Gastrocnemius medialis (tissue), 4 donors: ENCODE measurements around the gene TEX30.

ENCODE experiments used
- CTCF ChIP-seq, 5 experiments: fragments of 450-650 bp in 3 of 5; fragments of 200-600 bp in 2 of 5; sonication (generic) in 2 of 5; IDR thresholded peaks in 4 of 5; conservative IDR thresholded peaks in 1 of 5; 1 replicate in 4 of 5; 2 replicates in 1 of 5; pipeline ENCODE4 v1.5.1; 2016 to 2019; ENCODE audit warnings: antibody characterized with exemption in 5 of 5, mild to moderate bottlenecking in 3 of 5, moderate library complexity in 3 of 5
- POLR2A ChIP-seq, 2 donors: fragments of 450-650 bp; IDR thresholded peaks; one replicate each; pipeline ENCODE4 v1.6.1; 2017; ENCODE audit warnings: antibody characterized with exemption in 2 of 2, mild to moderate bottlenecking in 2 of 2, moderate library complexity in 2 of 2

GRCh38 chr13:102718746-102719145, 54.8 kb downstream of the TEX30 start:
- TF ChIP-seq CTCF (IDR thresholded peaks at IDR 0.05 in 4 of 5, conservative IDR thresholded peaks at IDR 0.05 in 1 of 5) (no peak), POLR2A (IDR thresholded peaks at IDR 0.05) (no peak)
